ENCODE results near the gene ABHD6. TPM values are rescaled to one million over a fixed set of nuclear protein-coding genes. Genes with fewer than 3 reads are reported as not detected.

The ABHD6 gene
- total RNA-seq, 1 donor from 2014 or later: 7.4 TPM

DNA sequence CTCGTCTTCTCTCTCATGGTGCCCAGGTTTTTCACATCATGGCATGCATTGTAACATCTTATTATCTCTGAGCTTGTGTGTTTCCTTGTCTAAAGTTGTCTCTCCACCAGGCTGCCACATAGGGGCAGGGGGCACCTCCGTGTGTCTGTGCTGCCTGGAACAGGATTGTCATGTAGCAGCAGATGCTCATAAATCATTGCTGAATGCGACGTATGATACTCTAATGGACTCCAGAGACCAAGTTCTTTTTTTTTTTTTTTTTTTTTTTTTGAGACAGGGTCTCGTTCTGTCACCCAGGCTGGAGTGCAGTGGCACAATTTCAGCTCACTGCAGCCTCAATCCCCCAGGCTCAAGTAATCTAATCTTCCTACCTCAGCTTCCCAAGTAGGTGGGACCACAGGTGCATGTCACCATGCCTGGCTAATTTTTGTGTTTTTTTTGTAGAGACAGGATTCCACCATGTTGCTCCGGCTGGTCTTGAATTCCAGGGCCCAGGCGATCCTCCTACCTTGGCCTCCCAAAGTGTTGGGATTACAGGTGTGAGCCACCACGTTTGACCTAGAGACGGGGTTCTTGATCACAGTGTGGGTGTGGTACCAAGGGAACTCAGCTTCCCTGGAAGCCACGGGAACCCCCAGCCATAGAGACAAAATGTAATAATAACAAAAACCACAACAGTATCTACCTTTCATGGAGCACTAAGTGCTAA is 22.1 kb upstream of the ABHD6 start:
- TF ChIP-seq, protein P1, sequence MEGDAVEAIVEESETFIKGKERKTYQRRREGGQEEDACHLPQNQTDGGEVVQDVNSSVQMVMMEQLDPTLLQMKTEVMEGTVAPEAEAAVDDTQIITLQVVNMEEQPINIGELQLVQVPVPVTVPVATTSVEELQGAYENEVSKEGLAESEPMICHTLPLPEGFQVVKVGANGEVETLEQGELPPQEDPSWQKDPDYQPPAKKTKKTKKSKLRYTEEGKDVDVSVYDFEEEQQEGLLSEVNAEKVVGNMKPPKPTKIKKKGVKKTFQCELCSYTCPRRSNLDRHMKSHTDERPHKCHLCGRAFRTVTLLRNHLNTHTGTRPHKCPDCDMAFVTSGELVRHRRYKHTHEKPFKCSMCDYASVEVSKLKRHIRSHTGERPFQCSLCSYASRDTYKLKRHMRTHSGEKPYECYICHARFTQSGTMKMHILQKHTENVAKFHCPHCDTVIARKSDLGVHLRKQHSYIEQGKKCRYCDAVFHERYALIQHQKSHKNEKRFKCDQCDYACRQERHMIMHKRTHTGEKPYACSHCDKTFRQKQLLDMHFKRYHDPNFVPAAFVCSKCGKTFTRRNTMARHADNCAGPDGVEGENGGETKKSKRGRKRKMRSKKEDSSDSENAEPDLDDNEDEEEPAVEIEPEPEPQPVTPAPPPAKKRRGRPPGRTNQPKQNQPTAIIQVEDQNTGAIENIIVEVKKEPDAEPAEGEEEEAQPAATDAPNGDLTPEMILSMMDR (IDR thresholded peaks at IDR 0.05): no peak
- Mint-ChIP-seq H3K27me3 (ENCODE audit: unreplicated experiment) (peaks cover 42% of the 10 kb centered on the region), H3K36me3 (ENCODE audit: unreplicated experiment) (no peaks in the 10 kb centered on the region), H3K4me1 (ENCODE audit: unreplicated experiment) (peaks cover 9% of the 10 kb centered on the region), H3K4me3 (ENCODE audit: unreplicated experiment) (no peak overlapping the region), H3K9me3 (ENCODE audit: unreplicated experiment) (peaks cover 4% of the 10 kb centered on the region), H3K27ac (ENCODE audit: unreplicated experiment) (no peak overlapping the region)
- DNase-seq (ENCODE audit: extremely low spot score, unreplicated experiment): no peak

DNA sequence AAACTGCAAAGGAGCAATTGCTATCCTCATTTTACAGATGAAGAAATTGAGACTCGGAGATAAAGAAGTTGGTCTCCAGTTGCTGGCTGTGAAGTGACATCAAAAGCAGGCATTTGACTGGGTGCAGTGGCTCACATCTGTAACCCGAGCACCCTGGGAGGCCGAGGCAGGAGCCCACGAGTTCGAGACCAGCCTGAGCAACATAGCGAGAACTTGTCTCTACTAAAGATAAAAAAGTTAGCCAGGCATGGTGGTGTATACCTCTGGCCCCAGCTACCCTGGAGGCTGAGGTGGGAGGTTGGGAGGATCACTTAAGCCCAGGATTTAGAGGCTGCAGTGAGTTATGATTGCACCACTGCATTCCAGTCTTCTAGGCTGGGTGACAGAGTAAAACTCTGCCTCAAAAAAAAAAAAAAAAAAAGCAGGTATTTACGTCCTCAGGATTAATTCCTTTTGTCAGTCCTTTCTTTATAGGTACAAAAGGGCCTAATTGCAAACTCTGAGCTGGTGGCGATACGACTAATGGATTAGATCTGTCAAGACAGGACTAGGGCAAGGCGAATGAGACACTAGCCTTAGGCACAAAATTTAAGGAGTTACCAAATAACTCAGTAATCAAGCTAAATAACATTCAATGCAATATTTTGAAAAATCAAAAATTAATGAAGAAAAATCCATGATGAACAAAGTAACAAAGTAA is 20.9 kb upstream of the ABHD6 start:
- Mint-ChIP-seq H3K27ac (ENCODE audit: unreplicated experiment) (no peak overlapping the region), H3K27me3 (ENCODE audit: unreplicated experiment) (peaks cover 32% of the 10 kb centered on the region), H3K4me1 (ENCODE audit: unreplicated experiment) (peaks cover 9% of the 10 kb centered on the region), H3K9me3 (ENCODE audit: unreplicated experiment) (peaks cover 4% of the 10 kb centered on the region), H3K4me3 (ENCODE audit: unreplicated experiment) (no peak overlapping the region), H3K36me3 (ENCODE audit: unreplicated experiment) (no peaks in the 10 kb centered on the region)
- no peak for DNase-seq (ENCODE audit: extremely low spot score, unreplicated experiment)
- TF ChIP-seq, protein P1 (IDR thresholded peaks at IDR 0.05): no peak

DNA sequence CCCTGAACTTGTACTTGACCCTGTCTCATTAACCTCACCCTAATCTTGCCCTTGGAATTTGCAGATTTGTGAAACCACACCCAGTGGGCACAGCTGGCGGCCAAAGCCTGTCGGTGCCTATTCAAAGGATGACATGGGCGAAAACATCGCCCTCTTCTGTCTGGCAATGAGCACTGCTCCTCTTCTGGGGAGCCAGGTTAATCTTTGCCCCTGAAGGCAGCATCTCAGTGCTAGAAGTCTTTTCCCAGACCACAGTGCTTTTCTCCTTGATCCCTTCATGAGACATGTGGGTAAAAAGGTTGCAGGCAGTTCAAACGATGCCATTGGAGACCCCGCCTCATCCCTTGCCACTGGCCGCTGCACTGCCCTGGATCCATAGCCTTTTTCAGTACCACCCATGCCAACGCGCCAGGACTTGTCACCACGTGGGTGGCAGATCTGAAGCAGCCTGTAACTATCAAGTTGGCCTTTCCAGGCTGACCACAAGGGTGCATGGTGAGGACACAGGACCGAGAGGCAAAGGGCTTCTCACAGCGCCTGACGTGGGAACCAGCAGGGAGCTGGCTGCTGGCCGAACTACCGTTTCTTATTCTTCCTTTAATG is 20.3 kb upstream of the ABHD6 start:
- Mint-ChIP-seq H3K27ac (ENCODE audit: unreplicated experiment) (no peak overlapping the region), H3K4me1 (ENCODE audit: unreplicated experiment) (peaks cover 9% of the 10 kb centered on the region), H3K9me3 (ENCODE audit: unreplicated experiment) (peaks cover 4% of the 10 kb centered on the region), H3K4me3 (ENCODE audit: unreplicated experiment) (no peak overlapping the region), H3K27me3 (ENCODE audit: unreplicated experiment) (peaks cover 28% of the 10 kb centered on the region), H3K36me3 (ENCODE audit: unreplicated experiment) (no peaks in the 10 kb centered on the region)
- DNase-seq (ENCODE audit: extremely low spot score, unreplicated experiment): no peak
- TF ChIP-seq, protein P1 (IDR thresholded peaks at IDR 0.05): peak; percentile 89

DNA sequence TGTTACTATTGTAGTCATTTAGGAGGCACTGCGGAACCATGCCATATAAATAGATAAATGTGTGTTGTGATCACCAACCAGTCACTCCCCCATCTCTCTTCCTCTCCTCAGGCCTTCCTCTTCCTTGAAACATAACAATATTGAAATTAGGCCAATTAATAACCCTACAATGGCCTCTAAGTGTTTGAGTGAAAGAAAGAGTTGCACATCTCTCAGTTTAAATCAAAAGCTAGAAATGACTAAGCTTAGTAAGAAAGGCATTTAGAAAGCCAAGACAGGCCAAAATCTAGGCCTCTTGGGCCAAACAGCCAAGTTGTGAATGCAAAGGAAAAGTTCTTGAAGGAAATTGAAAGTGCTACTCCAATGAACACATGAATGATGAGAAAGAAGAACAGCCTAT is 18.7 kb upstream of the ABHD6 start:
- Mint-ChIP-seq H3K4me3 (ENCODE audit: unreplicated experiment) (no peak overlapping the region), H3K36me3 (ENCODE audit: unreplicated experiment) (no peaks in the 10 kb centered on the region), H3K27ac (ENCODE audit: unreplicated experiment) (no peak overlapping the region), H3K9me3 (ENCODE audit: unreplicated experiment) (peaks cover 4% of the 10 kb centered on the region), H3K4me1 (ENCODE audit: unreplicated experiment) (peaks cover 9% of the 10 kb centered on the region), H3K27me3 (ENCODE audit: unreplicated experiment) (peaks cover 21% of the 10 kb centered on the region)
- no peak for DNase-seq (ENCODE audit: extremely low spot score, unreplicated experiment)
- TF ChIP-seq, protein P1 (IDR thresholded peaks at IDR 0.05): no peak

DNA sequence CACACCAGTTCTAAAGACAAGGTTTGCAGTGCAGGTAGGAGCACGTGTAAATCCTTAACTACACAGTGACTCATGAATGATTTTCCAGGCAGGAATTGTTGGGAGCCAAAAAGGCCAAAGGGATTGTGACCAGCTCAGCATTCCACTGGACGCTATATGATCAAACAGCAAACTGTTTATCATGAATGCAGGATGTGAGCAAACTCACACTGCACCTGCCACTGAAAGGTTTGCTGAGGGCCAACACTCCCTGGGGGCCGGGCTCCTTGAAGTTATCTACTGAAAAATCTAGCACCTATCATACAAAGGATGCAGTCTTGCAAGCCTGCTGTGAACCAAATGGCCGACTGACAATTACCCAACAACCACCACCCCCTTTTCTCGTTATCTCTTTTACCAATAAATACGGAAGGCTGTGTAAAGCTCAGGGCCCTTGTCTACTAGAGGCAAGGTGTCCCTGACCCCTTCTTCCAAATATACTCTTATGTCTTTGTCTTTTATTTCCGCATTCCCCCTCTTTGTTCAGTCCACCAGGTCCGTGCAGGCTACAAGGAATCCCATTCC is 15.3 kb upstream of the ABHD6 start:
- TF ChIP-seq, protein P1 (IDR thresholded peaks at IDR 0.05): no peak
- Mint-ChIP-seq H3K4me3 (ENCODE audit: unreplicated experiment) (no peak overlapping the region), H3K4me1 (ENCODE audit: unreplicated experiment) (peaks cover 3% of the 10 kb centered on the region), H3K9me3 (ENCODE audit: unreplicated experiment) (peaks cover 4% of the 10 kb centered on the region), H3K36me3 (ENCODE audit: unreplicated experiment) (no peaks in the 10 kb centered on the region), H3K27ac (ENCODE audit: unreplicated experiment) (no peak overlapping the region), H3K27me3 (ENCODE audit: unreplicated experiment) (peaks cover 27% of the 10 kb centered on the region)
- no peak for DNase-seq (ENCODE audit: extremely low spot score, unreplicated experiment)
